Esophagus muscularis mucosa (tissue), 4 donors: ENCODE results near the gene TBKBP1. TPM values are rescaled to one million over a fixed set of nuclear protein-coding genes. Genes with fewer than 3 reads are reported as not detected.

ENCODE experiments used
- DNase-seq: peaks from one replicate; pipeline ENCODE4 v3.0.0-alpha.2; 2017; ENCODE audit errors: extremely low spot score
- H3K27ac ChIP-seq, 4 donors: fragments of 200-600 bp; sonication (generic); replicated peaks in 1 of 4; 1 replicate in 3 of 4; 2 replicates in 1 of 4; pipeline ENCODE4 v1.5.1; 2016 to 2019; ENCODE audit warnings: mild to moderate bottlenecking in 1 of 4
- H3K27me3 ChIP-seq, 4 donors: fragments of 200-600 bp; sonication (generic); one replicate each; pipeline versions ENCODE4 v1.5.1 to v1.6.0; 2016 to 2019
- H3K36me3 ChIP-seq, 4 donors: fragments of 200-600 bp; sonication (generic); one replicate each; pipeline ENCODE4 v1.5.1; 2016 to 2019
- H3K4me1 ChIP-seq, 4 donors: fragments of 200-600 bp; sonication (generic); one replicate each; pipeline ENCODE4 v1.5.1; 2016 to 2019
- H3K4me3 ChIP-seq, 4 donors: fragments of 200-600 bp; sonication (generic); 1 replicate in 2 of 4; 2 replicates in 2 of 4; pipeline ENCODE4 v1.5.1; 2016 to 2019; ENCODE audit warnings: mild to moderate bottlenecking in 4 of 4, moderate library complexity in 1 of 4
- H3K9me3 ChIP-seq, 4 donors: fragments of 200-600 bp; sonication (generic); 1 replicate in 3 of 4; 2 replicates in 1 of 4; pipeline ENCODE4 v1.5.1; 2016 to 2019
- EP300 ChIP-seq: sonication (generic); formaldehyde crosslinking; IDR thresholded peaks from one replicate; pipeline ENCODE4 v1.6.1; 2017; ENCODE audit warnings: antibody characterized with exemption
- POLR2A ChIP-seq: fragments of 450-650 bp; IDR thresholded peaks from one replicate; pipeline ENCODE4 v1.6.1; 2017; ENCODE audit warnings: antibody characterized with exemption, moderate library complexity, mild to moderate bottlenecking, low read depth
- POLR2AphosphoS5 ChIP-seq, 2 donors: sonication (generic); formaldehyde crosslinking; IDR thresholded peaks; one replicate each; pipeline ENCODE4 v1.6.1; 2017; ENCODE audit warnings: antibody characterized with exemption in 2 of 2
- WGBS: methylation state at CpG from one replicate; pipeline ENCODE4 v1.1.5; 2018; 5-methylcytosine and 5-hydroxymethylcytosine counted together
- intact Hi-C: fragments of 100-400 bp; cut with DNase I; formaldehyde crosslinking; loops from one replicate; pipeline ENCODE4 v1.15.1; 2023
- total RNA-seq, 4 donors: library from RNA; depleted of rRNA; stranded (reverse); fragments of >200 nt; gene quantifications; one replicate each; pipeline versions ENCODE4 v1.1.0 to v1.2.1, GENCODE V29; 2016
- TF ChIP-seq, protein P1 (sequence below), 3 experiments: fragments of 200-600 bp in 2 of 3; fragments of 450-650 bp in 1 of 3; sonication (generic) in 2 of 3; IDR thresholded peaks; one replicate each; pipeline ENCODE4 v1.5.1; 2017 to 2019; ENCODE audit warnings: antibody characterized with exemption in 3 of 3, mild to moderate bottlenecking in 2 of 3, moderate library complexity in 1 of 3

The TBKBP1 gene, protein sequence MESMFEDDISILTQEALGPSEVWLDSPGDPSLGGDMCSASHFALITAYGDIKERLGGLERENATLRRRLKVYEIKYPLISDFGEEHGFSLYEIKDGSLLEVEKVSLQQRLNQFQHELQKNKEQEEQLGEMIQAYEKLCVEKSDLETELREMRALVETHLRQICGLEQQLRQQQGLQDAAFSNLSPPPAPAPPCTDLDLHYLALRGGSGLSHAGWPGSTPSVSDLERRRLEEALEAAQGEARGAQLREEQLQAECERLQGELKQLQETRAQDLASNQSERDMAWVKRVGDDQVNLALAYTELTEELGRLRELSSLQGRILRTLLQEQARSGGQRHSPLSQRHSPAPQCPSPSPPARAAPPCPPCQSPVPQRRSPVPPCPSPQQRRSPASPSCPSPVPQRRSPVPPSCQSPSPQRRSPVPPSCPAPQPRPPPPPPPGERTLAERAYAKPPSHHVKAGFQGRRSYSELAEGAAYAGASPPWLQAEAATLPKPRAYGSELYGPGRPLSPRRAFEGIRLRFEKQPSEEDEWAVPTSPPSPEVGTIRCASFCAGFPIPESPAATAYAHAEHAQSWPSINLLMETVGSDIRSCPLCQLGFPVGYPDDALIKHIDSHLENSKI
- 10 to 100 TPM; 11.9 to 26.9 (median 21.2) TPM for total RNA-seq

DNA sequence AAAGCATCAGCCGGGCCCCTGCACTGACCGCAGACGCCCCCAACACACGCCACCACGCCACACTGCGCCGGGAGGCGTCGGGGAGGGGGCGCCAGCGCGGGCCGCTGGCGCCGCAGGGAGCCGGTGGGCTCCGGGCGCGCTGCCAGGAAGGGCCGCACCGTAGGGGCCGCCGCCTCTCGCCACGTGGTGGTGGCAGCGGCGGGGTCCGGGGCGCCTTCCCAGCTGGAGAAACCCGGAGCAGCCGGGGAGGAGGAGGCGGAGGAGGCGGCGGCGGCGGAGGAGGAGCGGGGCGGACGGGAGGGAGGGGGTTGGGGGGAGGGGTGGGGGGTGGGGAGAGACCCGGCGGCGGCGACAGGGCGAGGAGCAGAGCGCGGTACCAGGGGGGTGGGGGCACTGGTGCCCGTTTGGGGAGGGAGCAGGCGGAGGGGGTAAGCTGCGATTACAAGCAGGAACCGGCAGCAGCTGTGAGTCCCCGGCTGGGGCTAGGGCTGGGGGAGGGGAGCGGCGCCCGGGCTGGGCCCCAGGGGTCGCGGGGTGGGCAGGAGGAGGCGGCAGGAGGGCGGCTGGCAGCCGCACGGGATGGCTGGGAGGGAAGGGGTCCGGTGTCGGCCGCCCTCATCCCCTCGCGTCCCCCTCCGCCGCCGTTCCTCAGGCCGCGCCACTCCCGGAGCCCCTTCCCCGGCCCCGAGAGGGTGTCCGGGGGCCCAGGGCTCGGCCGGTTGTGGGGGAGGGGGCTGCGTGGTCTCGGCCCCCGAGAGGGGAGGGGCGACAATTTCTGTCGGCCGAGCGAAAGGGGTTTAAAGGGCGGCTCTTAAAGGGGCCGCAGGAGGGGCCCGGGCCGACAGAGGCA, at the start of gene TBKBP1:
Gene TBKBP1 (plus strand): TSS at position 431 of the 850 bp plus-strand sequence. CDS start 1,952 bp downstream, outside the sequence.
- Histone ChIP-seq H3K27me3 (no peaks in the 10 kb centered on the region), H3K9me3 (no peaks in the 10 kb centered on the region), H3K4me3 (peak within 1 kb of the TSS; percentile 90 to 100 (median 99)), H3K36me3 (peaks cover 0 to 20% (median 9%) of the 10 kb centered on the region in 4 donors), H3K27ac (peak within 1 kb of the TSS; percentile 86 to 93 (median 91)), H3K4me1 (peaks cover 9 to 43% (median 34%) of the 10 kb centered on the region in 4 donors)
- 0% methylated on average over 40 of the region's 87 CpGs for WGBS
- no peak for DNase-seq
- intact Hi-C loops: no loop called here
- TF ChIP-seq EP300 (no peak), POLR2A (no peak), POLR2AphosphoS5 (IDR thresholded peaks at IDR 0.05) (no peak)
- TF ChIP-seq, protein P1, sequence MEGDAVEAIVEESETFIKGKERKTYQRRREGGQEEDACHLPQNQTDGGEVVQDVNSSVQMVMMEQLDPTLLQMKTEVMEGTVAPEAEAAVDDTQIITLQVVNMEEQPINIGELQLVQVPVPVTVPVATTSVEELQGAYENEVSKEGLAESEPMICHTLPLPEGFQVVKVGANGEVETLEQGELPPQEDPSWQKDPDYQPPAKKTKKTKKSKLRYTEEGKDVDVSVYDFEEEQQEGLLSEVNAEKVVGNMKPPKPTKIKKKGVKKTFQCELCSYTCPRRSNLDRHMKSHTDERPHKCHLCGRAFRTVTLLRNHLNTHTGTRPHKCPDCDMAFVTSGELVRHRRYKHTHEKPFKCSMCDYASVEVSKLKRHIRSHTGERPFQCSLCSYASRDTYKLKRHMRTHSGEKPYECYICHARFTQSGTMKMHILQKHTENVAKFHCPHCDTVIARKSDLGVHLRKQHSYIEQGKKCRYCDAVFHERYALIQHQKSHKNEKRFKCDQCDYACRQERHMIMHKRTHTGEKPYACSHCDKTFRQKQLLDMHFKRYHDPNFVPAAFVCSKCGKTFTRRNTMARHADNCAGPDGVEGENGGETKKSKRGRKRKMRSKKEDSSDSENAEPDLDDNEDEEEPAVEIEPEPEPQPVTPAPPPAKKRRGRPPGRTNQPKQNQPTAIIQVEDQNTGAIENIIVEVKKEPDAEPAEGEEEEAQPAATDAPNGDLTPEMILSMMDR (IDR thresholded peaks at IDR 0.05): no peak

DNA sequence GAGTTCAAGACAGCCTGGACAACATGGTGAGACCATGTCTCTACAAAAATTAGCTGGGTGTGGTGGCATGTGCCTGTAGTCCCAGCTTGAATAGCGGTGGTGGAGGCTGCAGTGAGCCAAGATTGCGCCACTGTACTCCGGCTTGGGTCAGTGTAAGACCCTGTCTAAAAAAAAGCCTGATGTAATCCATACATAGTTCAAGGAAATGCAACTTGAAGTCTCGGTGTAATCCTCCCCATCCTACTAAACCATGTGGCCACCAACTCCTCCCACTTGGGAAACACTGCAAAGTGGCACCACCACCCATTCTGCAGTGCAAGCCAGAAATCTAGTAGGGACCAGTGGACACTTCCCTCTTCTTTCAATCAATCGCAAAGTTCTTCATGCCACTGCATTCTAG, 49.6 kb upstream of the TBKBP1 start:
- intact Hi-C loops: no loop called here
- TF ChIP-seq, protein P1 (IDR thresholded peaks at IDR 0.05): no peak
- TF ChIP-seq POLR2AphosphoS5 (IDR thresholded peaks at IDR 0.05) (no peak), POLR2A (no peak), EP300 (no peak)
- H3K4me1 ChIP-seq: peaks cover 9 to 15% (median 11%) of the 10 kb centered on the region in 4 donors
- H3K27me3 ChIP-seq: no peaks in the 10 kb centered on the region
- H3K27ac ChIP-seq: no peak overlapping the region
- DNase-seq: no peak
- no peak overlapping the region for H3K4me3 ChIP-seq
- H3K36me3 ChIP-seq: no peaks in the 10 kb centered on the region
- no peaks in the 10 kb centered on the region for H3K9me3 ChIP-seq
- WGBS: 75% methylated on average over 5 of the region's 5 CpGs

DNA sequence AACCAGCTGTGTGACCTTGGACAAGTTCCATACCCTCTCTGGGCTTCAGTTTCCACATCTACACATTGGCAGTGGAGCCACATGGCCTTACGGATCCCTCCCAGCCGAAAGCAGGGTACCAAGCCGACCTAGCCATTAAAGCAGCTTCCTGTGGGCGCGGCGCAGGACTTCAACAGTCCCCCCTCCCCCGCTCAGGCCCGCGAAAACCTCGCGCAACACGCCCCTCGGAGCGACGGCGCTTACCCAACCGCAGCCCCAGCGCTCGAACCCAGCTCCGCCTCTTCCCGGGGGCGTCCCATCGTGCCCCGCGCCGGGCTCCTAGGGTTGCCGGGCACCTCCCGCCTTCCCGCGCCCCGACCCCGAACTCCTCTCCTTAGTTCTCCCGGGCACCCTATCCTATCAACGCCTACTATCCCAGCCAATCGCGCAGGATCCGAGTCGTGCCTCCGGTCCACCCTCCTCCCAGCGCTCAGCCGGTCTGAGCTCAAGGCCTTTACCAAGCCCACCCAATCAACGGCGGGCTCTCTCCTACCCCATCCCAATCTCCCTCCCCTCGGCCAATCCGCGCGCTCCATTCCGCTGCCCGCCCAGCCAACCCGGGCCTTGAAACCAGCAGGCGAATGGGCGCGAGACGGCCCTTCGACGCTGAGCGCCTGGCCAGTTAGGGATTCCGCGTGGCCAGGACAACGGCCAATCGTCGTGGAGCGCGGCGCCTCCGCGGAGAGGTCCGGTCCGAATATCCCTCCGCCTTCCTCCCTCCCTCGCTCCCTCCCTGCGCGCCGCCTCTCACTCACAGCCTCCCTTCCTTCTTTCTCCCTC, 44.6 kb upstream of the TBKBP1 start, which contains the start of gene KPNB1:
Gene KPNB1 (plus strand): TSS at position 767 of the 819 bp plus-strand sequence. CDS start 326 bp downstream, outside the sequence.
- Histone ChIP-seq H3K36me3 (peaks cover 11 to 28% (median 23%) of the 10 kb centered on the region in 4 donors), H3K27me3 (no peaks in the 10 kb centered on the region), H3K9me3 (no peaks in the 10 kb centered on the region), H3K4me3 (peak within 1 kb of the TSS; percentile 90 to 99 (median 96)), H3K27ac (peak within 1 kb of the TSS; percentile 97 to 99 (median 98)), H3K4me1 (peaks cover 22 to 48% (median 39%) of the 10 kb centered on the region in 4 donors)
- WGBS: 1% methylated on average over 43 of the region's 74 CpGs
- intact Hi-C loops: no loop called here
- TF ChIP-seq POLR2AphosphoS5 (IDR thresholded peaks at IDR 0.05) (peak; percentile 86 to 91), POLR2A (peak; percentile 62), EP300 (no peak)
- TF ChIP-seq, protein P1 (IDR thresholded peaks at IDR 0.05): peak in 1 of 3 experiments; percentile 28
- peak; percentile 100 for DNase-seq

DNA sequence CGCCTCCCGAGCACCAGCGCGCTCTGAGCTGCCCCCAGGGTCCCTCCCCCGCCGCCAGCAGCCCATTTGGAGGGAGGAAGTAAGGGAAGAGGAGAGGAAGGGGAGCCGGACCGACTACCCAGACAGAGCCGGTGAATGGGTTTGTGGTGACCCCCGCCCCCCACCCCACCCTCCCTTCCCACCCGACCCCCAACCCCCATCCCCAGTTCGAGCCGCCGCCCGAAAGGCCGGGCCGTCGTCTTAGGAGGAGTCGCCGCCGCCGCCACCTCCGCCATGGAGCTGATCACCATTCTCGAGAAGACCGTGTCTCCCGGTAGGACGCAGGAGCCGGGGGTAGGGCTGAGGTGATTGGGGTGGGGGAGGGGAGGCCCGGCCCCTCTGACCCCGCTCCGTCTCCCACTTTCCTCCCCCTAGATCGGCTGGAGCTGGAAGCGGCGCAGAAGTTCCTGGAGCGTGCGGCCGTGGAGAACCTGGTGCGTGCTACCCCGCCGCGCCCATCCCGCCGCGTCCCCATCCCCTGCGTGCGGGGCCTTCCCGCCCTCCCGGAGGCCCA, 43.9 kb upstream of the TBKBP1 start:
- TF ChIP-seq, protein P1 (IDR thresholded peaks at IDR 0.05): no peak
- TF ChIP-seq POLR2AphosphoS5 (IDR thresholded peaks at IDR 0.05) (no peak), POLR2A (no peak), EP300 (no peak)
- Histone ChIP-seq H3K27ac (peak overlapping the region; percentile 97 to 99 (median 98)), H3K9me3 (no peaks in the 10 kb centered on the region), H3K4me3 (peak overlapping the region; percentile 90 to 99 (median 96)), H3K27me3 (no peaks in the 10 kb centered on the region), H3K4me1 (peaks cover 28 to 54% (median 46%) of the 10 kb centered on the region in 4 donors), H3K36me3 (peaks cover 16 to 35% (median 29%) of the 10 kb centered on the region in 4 donors)
- DNase-seq: peak; percentile 92
- 0% methylated on average over 15 of the region's 48 CpGs for WGBS
- intact Hi-C loops: no loop called here
